AG20443 (cell line): ENCODE measurements around the gene LHPP.

Experiments
- DNase-seq: peaks from one replicate; pipeline ENCODE4 v3.0.0; 2012; ENCODE audit warnings: low spot score, mixed read lengths

Gene LHPP

GRCh38 chr10:124625831-124626238, 164.2 kb downstream of the LHPP start:
- no peak for DNase-seq

- no peak for DNase-seq
Observed at GRCh38 chr10:124626759-124627380, 165.2 kb downstream of the LHPP start.

- DNase-seq = no peak
Observed at GRCh38 chr10:124627866-124628675, 166.4 kb downstream of the LHPP start.

GRCh38 chr10:124628676-124629021, 167.0 kb downstream of the LHPP start:
- DNase-seq = no peak

GRCh38 chr10:124629415-124629814, 167.8 kb downstream of the LHPP start:
- DNase-seq = no peak

- no peak for DNase-seq
Observed at GRCh38 chr10:124629842-124630241, 168.2 kb downstream of the LHPP start.

GRCh38 chr10:124630551-124630950, 168.9 kb downstream of the LHPP start:
- DNase-seq = no peak

GRCh38 chr10:124632064-124632531, 170.5 kb downstream of the LHPP start:
- DNase-seq = no peak

GRCh38 chr10:124632566-124632965, 170.9 kb downstream of the LHPP start:
- no peak for DNase-seq

- no peak for DNase-seq
Observed at GRCh38 chr10:124636271-124636995, 174.8 kb downstream of the LHPP start.

- DNase-seq = no peak
Observed at GRCh38 chr10:124637091-124637700, 175.6 kb downstream of the LHPP start.

GRCh38 chr10:124637746-124638145, 176.1 kb downstream of the LHPP start:
- no peak for DNase-seq

GRCh38 chr10:124639206-124639605, 177.6 kb downstream of the LHPP start:
- no peak for DNase-seq

GRCh38 chr10:124639646-124640045, 178.0 kb downstream of the LHPP start:
- DNase-seq = no peak

GRCh38 chr10:124640056-124640455, 178.4 kb downstream of the LHPP start:
- DNase-seq = no peak

GRCh38 chr10:124640538-124641231, 179.1 kb downstream of the LHPP start:
- DNase-seq = no peak

GRCh38 chr10:124641282-124642087, 179.9 kb downstream of the LHPP start:
- peak; percentile 83 for DNase-seq

- no peak for DNase-seq
Observed at GRCh38 chr10:124642088-124642710, 180.6 kb downstream of the LHPP start.

GRCh38 chr10:124643330-124644009, 181.8 kb downstream of the LHPP start:
- DNase-seq = no peak

- DNase-seq = no peak
Observed at GRCh38 chr10:124644236-124644635, 182.6 kb downstream of the LHPP start.
